Measurements from ENCODE around the gene INTS7.

Gene INTS7

DNA sequence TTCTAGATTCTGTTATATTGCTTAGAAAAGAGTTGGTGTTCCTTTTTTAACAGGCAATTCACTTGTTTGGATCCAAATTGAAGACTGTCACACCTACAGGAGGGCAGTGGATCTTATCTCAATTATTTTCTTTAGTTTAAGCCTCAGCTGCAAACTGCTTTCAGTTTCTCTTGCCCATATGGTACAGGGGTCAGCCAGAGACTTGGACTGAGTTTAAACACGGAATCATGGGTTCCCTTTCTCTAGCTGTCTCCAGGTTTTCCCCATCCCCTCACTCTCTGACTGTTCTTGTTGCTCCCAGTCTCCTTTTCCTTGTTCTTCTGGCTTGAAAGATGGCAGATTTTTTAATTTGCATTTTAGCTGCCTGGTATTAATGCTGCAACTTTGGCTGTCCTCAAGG is 18.6 kb upstream of the INTS7 start:
- no peak for TF ChIP-seq TAF1 (IDR thresholded peaks at IDR 0.05; ENCODE audit: borderline replicate concordance, insufficient read depth, low read length)
- TF ChIP-seq, protein P1, sequence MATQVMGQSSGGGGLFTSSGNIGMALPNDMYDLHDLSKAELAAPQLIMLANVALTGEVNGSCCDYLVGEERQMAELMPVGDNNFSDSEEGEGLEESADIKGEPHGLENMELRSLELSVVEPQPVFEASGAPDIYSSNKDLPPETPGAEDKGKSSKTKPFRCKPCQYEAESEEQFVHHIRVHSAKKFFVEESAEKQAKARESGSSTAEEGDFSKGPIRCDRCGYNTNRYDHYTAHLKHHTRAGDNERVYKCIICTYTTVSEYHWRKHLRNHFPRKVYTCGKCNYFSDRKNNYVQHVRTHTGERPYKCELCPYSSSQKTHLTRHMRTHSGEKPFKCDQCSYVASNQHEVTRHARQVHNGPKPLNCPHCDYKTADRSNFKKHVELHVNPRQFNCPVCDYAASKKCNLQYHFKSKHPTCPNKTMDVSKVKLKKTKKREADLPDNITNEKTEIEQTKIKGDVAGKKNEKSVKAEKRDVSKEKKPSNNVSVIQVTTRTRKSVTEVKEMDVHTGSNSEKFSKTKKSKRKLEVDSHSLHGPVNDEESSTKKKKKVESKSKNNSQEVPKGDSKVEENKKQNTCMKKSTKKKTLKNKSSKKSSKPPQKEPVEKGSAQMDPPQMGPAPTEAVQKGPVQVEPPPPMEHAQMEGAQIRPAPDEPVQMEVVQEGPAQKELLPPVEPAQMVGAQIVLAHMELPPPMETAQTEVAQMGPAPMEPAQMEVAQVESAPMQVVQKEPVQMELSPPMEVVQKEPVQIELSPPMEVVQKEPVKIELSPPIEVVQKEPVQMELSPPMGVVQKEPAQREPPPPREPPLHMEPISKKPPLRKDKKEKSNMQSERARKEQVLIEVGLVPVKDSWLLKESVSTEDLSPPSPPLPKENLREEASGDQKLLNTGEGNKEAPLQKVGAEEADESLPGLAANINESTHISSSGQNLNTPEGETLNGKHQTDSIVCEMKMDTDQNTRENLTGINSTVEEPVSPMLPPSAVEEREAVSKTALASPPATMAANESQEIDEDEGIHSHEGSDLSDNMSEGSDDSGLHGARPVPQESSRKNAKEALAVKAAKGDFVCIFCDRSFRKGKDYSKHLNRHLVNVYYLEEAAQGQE (IDR thresholded peaks at IDR 0.05; ENCODE audit: insufficient read depth in 1 of 2, low read depth in 2 of 2, low read length in 2 of 2): no peak
- no peak for TF ChIP-seq FOXP2 (optimal IDR thresholded peaks at IDR 0.05; ENCODE audit: borderline replicate concordance, extremely low read depth, extremely low read length, insufficient read depth)
- TF ChIP-seq SIN3A (IDR thresholded peaks at IDR 0.05; ENCODE audit: borderline replicate concordance, insufficient read depth, low read length): no peak
- TF ChIP-seq POLR2AphosphoS5 (IDR thresholded peaks at IDR 0.05; ENCODE audit: low read depth, low read length): no peak

DNA sequence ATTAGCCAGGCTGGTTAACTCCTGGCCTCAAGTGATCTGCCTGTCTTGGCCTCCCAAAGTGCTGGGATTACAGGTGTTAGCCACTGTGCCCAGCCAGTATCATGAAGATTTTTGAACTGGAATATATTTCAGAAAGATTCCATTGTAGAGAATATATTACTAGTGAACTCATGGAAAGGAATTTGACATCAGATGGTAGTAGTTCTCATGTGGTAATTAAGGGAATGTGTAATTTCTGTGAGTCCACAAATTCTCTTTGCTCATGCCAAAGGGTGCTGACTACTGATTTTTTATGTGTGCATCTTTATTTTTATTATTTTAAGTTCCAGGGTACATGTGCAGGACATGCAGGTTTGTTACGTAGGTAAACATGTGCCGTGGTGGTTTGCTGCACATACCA is 10.6 kb upstream of the INTS7 start:
- no peak for TF ChIP-seq SIN3A (IDR thresholded peaks at IDR 0.05; ENCODE audit: borderline replicate concordance, insufficient read depth, low read length)
- no peak for TF ChIP-seq TAF1 (IDR thresholded peaks at IDR 0.05; ENCODE audit: borderline replicate concordance, insufficient read depth, low read length)
- TF ChIP-seq POLR2AphosphoS5 (IDR thresholded peaks at IDR 0.05; ENCODE audit: low read depth, low read length): no peak
- TF ChIP-seq FOXP2 (optimal IDR thresholded peaks at IDR 0.05; ENCODE audit: borderline replicate concordance, extremely low read depth, extremely low read length, insufficient read depth): no peak
- TF ChIP-seq, protein P1 (IDR thresholded peaks at IDR 0.05; ENCODE audit: insufficient read depth in 1 of 2, low read depth in 2 of 2, low read length in 2 of 2): no peak

DNA sequence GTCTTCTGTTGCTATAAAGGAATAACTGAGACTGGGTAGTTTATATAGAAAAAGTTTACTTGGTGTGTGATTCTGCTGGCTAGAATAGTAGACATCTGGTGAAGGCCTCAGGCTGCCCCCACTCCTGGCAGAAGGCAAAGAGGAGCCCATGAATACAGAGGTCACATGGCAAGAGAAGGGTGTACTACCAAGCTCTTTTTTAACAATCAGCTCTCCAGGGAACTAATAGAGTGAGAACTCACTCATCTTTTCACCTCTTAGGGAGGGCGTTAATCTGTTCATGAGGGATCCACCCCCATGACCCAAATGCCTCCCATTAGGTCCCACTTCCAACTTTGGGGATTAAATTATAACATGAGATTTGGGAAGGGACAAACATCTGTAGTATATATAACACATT is 9.5 kb upstream of the INTS7 start:
- no peak for TF ChIP-seq TAF1 (IDR thresholded peaks at IDR 0.05; ENCODE audit: borderline replicate concordance, insufficient read depth, low read length)
- TF ChIP-seq POLR2AphosphoS5 (IDR thresholded peaks at IDR 0.05; ENCODE audit: low read depth, low read length): no peak
- TF ChIP-seq, protein P1 (IDR thresholded peaks at IDR 0.05; ENCODE audit: insufficient read depth in 1 of 2, low read depth in 2 of 2, low read length in 2 of 2): no peak
- no peak for TF ChIP-seq SIN3A (IDR thresholded peaks at IDR 0.05; ENCODE audit: borderline replicate concordance, insufficient read depth, low read length)
- TF ChIP-seq FOXP2 (optimal IDR thresholded peaks at IDR 0.05; ENCODE audit: borderline replicate concordance, extremely low read depth, extremely low read length, insufficient read depth): no peak

DNA sequence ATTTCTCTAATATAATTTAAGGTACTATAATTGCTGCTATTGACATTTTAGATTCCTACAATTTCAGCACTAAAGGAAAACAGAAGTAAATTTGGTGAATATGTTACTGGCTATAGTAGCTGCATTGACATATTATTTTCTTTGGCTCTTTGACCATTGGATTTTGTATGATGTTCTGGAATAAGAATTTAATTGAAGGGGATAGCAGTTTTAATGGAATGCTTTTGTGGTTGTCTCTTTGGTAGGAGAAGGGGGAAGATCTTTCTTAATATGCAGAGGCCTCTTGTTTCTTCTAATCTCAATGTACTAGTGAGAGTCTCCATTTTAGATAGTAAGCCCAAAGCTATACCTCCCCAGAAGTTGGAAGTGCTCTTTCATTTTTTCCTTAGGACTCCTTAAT is 7.1 kb upstream of the INTS7 start:
- no peak for TF ChIP-seq POLR2AphosphoS5 (IDR thresholded peaks at IDR 0.05; ENCODE audit: low read depth, low read length)
- TF ChIP-seq, protein P1 (IDR thresholded peaks at IDR 0.05; ENCODE audit: insufficient read depth in 1 of 2, low read depth in 2 of 2, low read length in 2 of 2): no peak
- TF ChIP-seq FOXP2 (optimal IDR thresholded peaks at IDR 0.05; ENCODE audit: borderline replicate concordance, extremely low read depth, extremely low read length, insufficient read depth): no peak
- no peak for TF ChIP-seq TAF1 (IDR thresholded peaks at IDR 0.05; ENCODE audit: borderline replicate concordance, insufficient read depth, low read length)
- TF ChIP-seq SIN3A (IDR thresholded peaks at IDR 0.05; ENCODE audit: borderline replicate concordance, insufficient read depth, low read length): no peak
